Measurements from ENCODE around the gene IL9. TPM values are rescaled to one million over a fixed set of nuclear protein-coding genes. Genes with fewer than 3 reads are reported as not detected.

The IL9 gene
- total and polyA plus RNA-seq, 2 donors (not counting 1 experiment from before 2014, with no cell fraction given): not detected

DNA sequence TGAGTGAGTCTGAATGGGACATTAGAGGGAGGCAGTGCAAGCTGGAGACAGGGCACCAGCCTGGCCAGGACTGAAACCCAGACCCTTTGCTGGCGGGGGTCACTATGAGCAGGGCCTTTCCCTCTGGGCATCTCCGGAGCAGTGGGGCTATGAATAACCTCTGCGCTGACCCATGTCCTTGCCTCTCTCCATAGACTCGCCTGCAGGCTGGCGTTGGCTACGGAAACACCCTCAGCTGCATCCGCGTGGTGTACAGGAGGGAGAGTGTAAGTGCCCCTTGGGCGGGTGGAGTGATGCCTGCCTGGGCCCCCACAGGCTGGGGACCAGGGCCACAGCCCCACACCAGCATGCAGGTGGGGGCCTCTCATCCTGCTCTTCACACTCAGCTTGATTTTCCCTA is 45.4 kb downstream of the IL9 start:
- H3K9me3 ChIP-seq (ENCODE audit: control insufficient read depth, insufficient read depth, low read depth, low read length): no peaks in the 10 kb centered on the region
- no peak overlapping the region for H3K4me2 ChIP-seq (ENCODE audit: extremely low read depth, insufficient read depth, low read length)
- no peaks in the 10 kb centered on the region for H3K4me1 ChIP-seq (ENCODE audit: control insufficient read depth, extremely low read depth, insufficient read depth, low read length)
- DNase-seq (ENCODE audit: low read depth in 2 of 2): no peak
- no peaks in the 10 kb centered on the region for H4K20me1 ChIP-seq (ENCODE audit: control insufficient read depth, extremely low read depth, insufficient read depth, low read length)
- no peak overlapping the region for H3K4me3 ChIP-seq (replicated peaks in 1 of 4; ENCODE audit: control extremely low read depth in 1 of 4, insufficient read depth in 1 of 4, low read depth in 3 of 4, low read length in 4 of 4)
- H3K27ac ChIP-seq (ENCODE audit: insufficient read depth, low read length): no peak overlapping the region
- H2AFZ ChIP-seq (ENCODE audit: low read length): no peak overlapping the region
- H3K79me2 ChIP-seq (ENCODE audit: control insufficient read depth, insufficient read depth, low read length): no peaks in the 10 kb centered on the region
- H3K36me3 ChIP-seq (ENCODE audit: control insufficient read depth, insufficient read depth, low read length): no peaks in the 10 kb centered on the region
- no peak overlapping the region for H3K9ac ChIP-seq (ENCODE audit: insufficient read depth, low read length)
- TF ChIP-seq, protein P1, sequence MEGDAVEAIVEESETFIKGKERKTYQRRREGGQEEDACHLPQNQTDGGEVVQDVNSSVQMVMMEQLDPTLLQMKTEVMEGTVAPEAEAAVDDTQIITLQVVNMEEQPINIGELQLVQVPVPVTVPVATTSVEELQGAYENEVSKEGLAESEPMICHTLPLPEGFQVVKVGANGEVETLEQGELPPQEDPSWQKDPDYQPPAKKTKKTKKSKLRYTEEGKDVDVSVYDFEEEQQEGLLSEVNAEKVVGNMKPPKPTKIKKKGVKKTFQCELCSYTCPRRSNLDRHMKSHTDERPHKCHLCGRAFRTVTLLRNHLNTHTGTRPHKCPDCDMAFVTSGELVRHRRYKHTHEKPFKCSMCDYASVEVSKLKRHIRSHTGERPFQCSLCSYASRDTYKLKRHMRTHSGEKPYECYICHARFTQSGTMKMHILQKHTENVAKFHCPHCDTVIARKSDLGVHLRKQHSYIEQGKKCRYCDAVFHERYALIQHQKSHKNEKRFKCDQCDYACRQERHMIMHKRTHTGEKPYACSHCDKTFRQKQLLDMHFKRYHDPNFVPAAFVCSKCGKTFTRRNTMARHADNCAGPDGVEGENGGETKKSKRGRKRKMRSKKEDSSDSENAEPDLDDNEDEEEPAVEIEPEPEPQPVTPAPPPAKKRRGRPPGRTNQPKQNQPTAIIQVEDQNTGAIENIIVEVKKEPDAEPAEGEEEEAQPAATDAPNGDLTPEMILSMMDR (conservative IDR thresholded peaks at IDR 0.05 in 1 of 2, IDR thresholded peaks at IDR 0.05 in 1 of 2; ENCODE audit: low read depth in 1 of 2, low read length in 2 of 2): no peak
- TF ChIP-seq EZH2 (IDR thresholded peaks at IDR 0.05; ENCODE audit: low read length, missing control alignments): no peak
- H3K27me3 ChIP-seq (ENCODE audit: control insufficient read depth, insufficient read depth, low read length): no peaks in the 10 kb centered on the region

DNA sequence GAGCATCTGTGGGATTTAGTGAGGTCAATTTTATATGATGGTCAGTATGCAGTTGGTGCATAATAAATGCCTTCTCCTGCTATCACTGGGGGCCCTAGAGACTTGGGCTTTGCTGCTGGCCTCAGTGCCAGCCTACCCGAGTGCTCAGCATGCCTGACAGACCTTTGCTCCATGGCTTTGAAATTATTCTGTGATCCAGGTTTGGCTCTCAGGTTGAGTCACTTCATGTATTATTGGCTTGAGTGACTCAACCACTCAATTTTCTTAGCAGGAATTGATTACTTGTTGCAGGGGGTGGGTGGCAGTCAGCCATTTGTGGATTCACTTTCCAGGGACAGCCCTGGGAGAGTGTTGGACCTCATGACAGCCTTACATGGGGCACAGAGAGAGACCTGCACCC is 47.7 kb downstream of the IL9 start:
- Histone ChIP-seq H3K4me3 (replicated peaks in 1 of 4; ENCODE audit: control extremely low read depth in 1 of 4, insufficient read depth in 1 of 4, low read depth in 3 of 4, low read length in 4 of 4) (no peak overlapping the region), H3K79me2 (ENCODE audit: control insufficient read depth, insufficient read depth, low read length) (no peaks in the 10 kb centered on the region), H3K36me3 (ENCODE audit: control insufficient read depth, insufficient read depth, low read length) (no peaks in the 10 kb centered on the region), H3K4me2 (ENCODE audit: extremely low read depth, insufficient read depth, low read length) (no peak overlapping the region), H4K20me1 (ENCODE audit: control insufficient read depth, extremely low read depth, insufficient read depth, low read length) (no peaks in the 10 kb centered on the region), H3K4me1 (ENCODE audit: control insufficient read depth, extremely low read depth, insufficient read depth, low read length) (no peaks in the 10 kb centered on the region), H3K9ac (ENCODE audit: insufficient read depth, low read length) (no peak overlapping the region), H2AFZ (ENCODE audit: low read length) (no peak overlapping the region), H3K9me3 (ENCODE audit: control insufficient read depth, insufficient read depth, low read depth, low read length) (no peaks in the 10 kb centered on the region), H3K27ac (ENCODE audit: insufficient read depth, low read length) (no peak overlapping the region), H3K27me3 (ENCODE audit: control insufficient read depth, insufficient read depth, low read length) (no peaks in the 10 kb centered on the region)
- TF ChIP-seq, protein P1 (conservative IDR thresholded peaks at IDR 0.05 in 1 of 2, IDR thresholded peaks at IDR 0.05 in 1 of 2; ENCODE audit: low read depth in 1 of 2, low read length in 2 of 2): no peak
- TF ChIP-seq EZH2 (IDR thresholded peaks at IDR 0.05; ENCODE audit: low read length, missing control alignments): no peak
- DNase-seq (ENCODE audit: low read depth in 2 of 2): no peak

DNA sequence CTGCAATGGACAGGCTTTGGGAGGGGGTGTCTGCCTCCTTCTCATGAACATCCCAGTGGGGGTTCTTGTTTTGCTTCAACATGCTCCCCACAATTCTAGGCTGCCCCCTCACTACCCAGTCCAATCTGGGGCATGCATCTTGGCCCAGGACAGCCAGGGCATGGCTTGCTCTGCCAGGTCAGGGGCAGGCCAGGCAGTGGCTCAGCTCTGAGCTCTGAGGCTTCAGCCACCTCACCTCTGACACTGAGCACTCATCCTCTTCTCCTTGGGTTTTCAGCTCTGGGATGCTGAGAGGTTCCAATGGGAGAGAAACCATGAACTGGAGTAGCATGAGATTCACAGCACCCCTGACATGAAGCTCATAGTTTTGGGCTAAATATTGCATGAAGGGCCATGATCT is 49.3 kb downstream of the IL9 start:
- TF ChIP-seq, protein P1 (conservative IDR thresholded peaks at IDR 0.05 in 1 of 2, IDR thresholded peaks at IDR 0.05 in 1 of 2; ENCODE audit: low read depth in 1 of 2, low read length in 2 of 2): no peak
- TF ChIP-seq EZH2 (IDR thresholded peaks at IDR 0.05; ENCODE audit: low read length, missing control alignments): no peak
- no peaks in the 10 kb centered on the region for H3K79me2 ChIP-seq (ENCODE audit: control insufficient read depth, insufficient read depth, low read length)

More for the DNA sequence above, 49.3 kb downstream of the IL9 start:
- no peak overlapping the region for H3K4me3 ChIP-seq (replicated peaks in 1 of 4; ENCODE audit: control extremely low read depth in 1 of 4, insufficient read depth in 1 of 4, low read depth in 3 of 4, low read length in 4 of 4)
- H3K9ac ChIP-seq (ENCODE audit: insufficient read depth, low read length): no peak overlapping the region
- no peak for DNase-seq (ENCODE audit: low read depth in 2 of 2)
- H4K20me1 ChIP-seq (ENCODE audit: control insufficient read depth, extremely low read depth, insufficient read depth, low read length): no peaks in the 10 kb centered on the region
- H3K9me3 ChIP-seq (ENCODE audit: control insufficient read depth, insufficient read depth, low read depth, low read length): no peaks in the 10 kb centered on the region
- H2AFZ ChIP-seq (ENCODE audit: low read length): no peak overlapping the region
- H3K4me2 ChIP-seq (ENCODE audit: extremely low read depth, insufficient read depth, low read length): no peak overlapping the region
- H3K27ac ChIP-seq (ENCODE audit: insufficient read depth, low read length): no peak overlapping the region
- H3K27me3 ChIP-seq (ENCODE audit: control insufficient read depth, insufficient read depth, low read length): no peaks in the 10 kb centered on the region
- H3K36me3 ChIP-seq (ENCODE audit: control insufficient read depth, insufficient read depth, low read length): no peaks in the 10 kb centered on the region
- no peaks in the 10 kb centered on the region for H3K4me1 ChIP-seq (ENCODE audit: control insufficient read depth, extremely low read depth, insufficient read depth, low read length)

Data from fibroblast of lung (primary cell).